NCI-H446 (cell line): Measurements from ENCODE around the gene PEAR1.

Experiments used
- DNase-seq, 2 experiments: peaks; one replicate each; lab custom pipeline; 2025; lab: John Stamatoyannopoulos, UW

The PEAR1 gene

GRCh38 chr1:156881663-156882062 lies 11.9 kb upstream of the PEAR1 start:
- DNase-seq = no peak

- no peak for DNase-seq
These were observed 11.0 kb upstream of the PEAR1 start for GRCh38 chr1:156882543-156882942.

- DNase-seq = no peak
These were observed 9.6 kb upstream of the PEAR1 start for GRCh38 chr1:156883919-156884318.

GRCh38 chr1:156884560-156885184 lies 8.8 kb upstream of the PEAR1 start:
- DNase-seq = no peak

- DNase-seq = no peak
These were observed 8.2 kb upstream of the PEAR1 start for GRCh38 chr1:156885314-156885713.

GRCh38 chr1:156885880-156886355 lies 7.6 kb upstream of the PEAR1 start:
- no peak for DNase-seq

GRCh38 chr1:156886583-156887281 lies 6.8 kb upstream of the PEAR1 start:
- no peak for DNase-seq

- DNase-seq = no peak
These were observed 6.2 kb upstream of the PEAR1 start for GRCh38 chr1:156887317-156887716.

GRCh38 chr1:156887734-156888133 lies 5.8 kb upstream of the PEAR1 start:
- DNase-seq = no peak

- peak; percentile 79 to 90 for DNase-seq
These were observed 3.5 kb upstream of the PEAR1 start for GRCh38 chr1:156889802-156890580.

GRCh38 chr1:156892190-156893047 lies 1.1 kb upstream of the PEAR1 start:
- DNase-seq = peak; percentile 70 to 85

GRCh38 chr1:156894001-156894400 lies 483 bp downstream of the PEAR1 start:
- no peak for DNase-seq

GRCh38 chr1:156894711-156895454 lies 1.4 kb downstream of the PEAR1 start:
- no peak for DNase-seq

- no peak for DNase-seq
These were observed 1.9 kb downstream of the PEAR1 start for GRCh38 chr1:156895455-156895812.

GRCh38 chr1:156895927-156896326 lies 2.4 kb downstream of the PEAR1 start:
- DNase-seq = no peak

GRCh38 chr1:156896490-156897033 lies 3.0 kb downstream of the PEAR1 start:
- no peak for DNase-seq

GRCh38 chr1:156897078-156897825 lies 3.7 kb downstream of the PEAR1 start:
- DNase-seq = no peak

- no peak for DNase-seq
These were observed 4.6 kb downstream of the PEAR1 start for GRCh38 chr1:156898161-156898566.

- no peak for DNase-seq
These were observed 5.6 kb downstream of the PEAR1 start for GRCh38 chr1:156898971-156899664.
